ENCODE measurements around the gene TEX11.
"Not testable (repeated sequence)": the region's sequence is repeated elsewhere in the genome, so short reads cannot be mapped to it uniquely, and the experiment has no call there.

Gene TEX11

GRCh38 chrX:70587158-70587557, 321.4 kb downstream of the TEX11 start:
- not testable (repeated sequence) for DNase-seq (ENCODE audit: low read depth)

- DNase-seq (ENCODE audit: low read depth), result no peak
Measured at GRCh38 chrX:70577442-70577841, 331.1 kb downstream of the TEX11 start.

GRCh38 chrX:70569922-70570576, 338.5 kb downstream of the TEX11 start:
- DNase-seq (ENCODE audit: low read depth), result not testable (repeated sequence)

GRCh38 chrX:70554948-70555347, 353.6 kb downstream of the TEX11 start:
- no peak for DNase-seq (ENCODE audit: low read depth)

- no peak for DNase-seq (ENCODE audit: low read depth)
Measured at GRCh38 chrX:70554523-70554922, 354.0 kb downstream of the TEX11 start.

- DNase-seq (ENCODE audit: low read depth), result peak; percentile 42
Measured at GRCh38 chrX:70554081-70554480, 354.4 kb downstream of the TEX11 start.

GRCh38 chrX:70553516-70553915, 355.0 kb downstream of the TEX11 start:
- no peak for DNase-seq (ENCODE audit: low read depth)

- DNase-seq (ENCODE audit: low read depth), result peak; percentile 2
Measured at GRCh38 chrX:70552130-70552704, 356.3 kb downstream of the TEX11 start.

- no peak for DNase-seq (ENCODE audit: low read depth)
Measured at GRCh38 chrX:70549429-70549828, 359.1 kb downstream of the TEX11 start.

GRCh38 chrX:70535198-70535597, 373.3 kb downstream of the TEX11 start:
- no peak for DNase-seq (ENCODE audit: low read depth)

- no peak for DNase-seq (ENCODE audit: low read depth)
Measured at GRCh38 chrX:70527610-70528345, 380.7 kb downstream of the TEX11 start.

- no peak for DNase-seq (ENCODE audit: low read depth)
Measured at GRCh38 chrX:70527053-70527452, 381.5 kb downstream of the TEX11 start.

- no peak for DNase-seq (ENCODE audit: low read depth)
Measured at GRCh38 chrX:70525733-70526132, 382.8 kb downstream of the TEX11 start.

- DNase-seq (ENCODE audit: low read depth), result not testable (repeated sequence)
Measured at GRCh38 chrX:70515692-70516091, 392.8 kb downstream of the TEX11 start.

- not testable (repeated sequence) for DNase-seq (ENCODE audit: low read depth)
Measured at GRCh38 chrX:70515270-70515669, 393.2 kb downstream of the TEX11 start.

- DNase-seq (ENCODE audit: low read depth), result no peak
Measured at GRCh38 chrX:70509078-70509477, 399.4 kb downstream of the TEX11 start.

GRCh38 chrX:70508296-70508911, 400.1 kb downstream of the TEX11 start:
- peak; percentile 19 for DNase-seq (ENCODE audit: low read depth)

GRCh38 chrX:70505451-70505841, 403.1 kb downstream of the TEX11 start:
- no peak for DNase-seq (ENCODE audit: low read depth)

- DNase-seq (ENCODE audit: low read depth), result no peak
Measured at GRCh38 chrX:70504772-70505450, 403.6 kb downstream of the TEX11 start.

- no peak for DNase-seq (ENCODE audit: low read depth)
Measured at GRCh38 chrX:70500826-70501225, 407.7 kb downstream of the TEX11 start.

GRCh38 chrX:70498129-70498528, 410.4 kb downstream of the TEX11 start:
- DNase-seq (ENCODE audit: low read depth), result no peak

GRCh38 chrX:70497026-70497425, 411.5 kb downstream of the TEX11 start:
- no peak for DNase-seq (ENCODE audit: low read depth)

Data from EH (cell line).